H1 (cell line): ENCODE results near the gene CAMTA1. TPM values are rescaled to one million over a fixed set of nuclear protein-coding genes. Genes with fewer than 3 reads are reported as not detected.

Experiments
- BCL11A ChIP-seq, 2 experiments: IDR thresholded peaks; one replicate each; pipeline ENCODE4 v1.6.1; 2011; ENCODE audit warnings: low read depth in 2 of 2, low read length in 2 of 2, mild to moderate bottlenecking in 2 of 2
- CBX5 ChIP-seq: fragments of 300-800, 300-1000 bp; sonication (generic); IDR thresholded peaks from 2 replicates; pipeline ENCODE4 v1.7.1; 2016; ENCODE audit warnings: antibody characterized with exemption, low read length, low read depth
- CHD2 ChIP-seq: IDR thresholded peaks from 2 replicates; pipeline ENCODE4 v1.6.1; 2012; ENCODE audit warnings: low read length, improper control_type of control experiment
- EP300 ChIP-seq, 2 experiments: IDR thresholded peaks; 1 replicate in 1 of 2; 2 replicates in 1 of 2; pipeline ENCODE4 v1.6.1; 2011 to 2012; ENCODE audit warnings: low read depth in 2 of 2, low read length in 2 of 2, mild to moderate bottlenecking in 2 of 2, borderline replicate concordance in 1 of 2, inconsistent platforms in 1 of 2, moderate library complexity in 1 of 2
- JUND ChIP-seq: IDR thresholded peaks from 2 replicates; pipeline ENCODE4 v1.6.1; 2011; ENCODE audit warnings: mild to moderate bottlenecking, improper control_type of control experiment, low read length
- RXRA ChIP-seq: IDR thresholded peaks from 2 replicates; pipeline ENCODE4 v1.6.1; 2011; ENCODE audit warnings: low read depth, mild to moderate bottlenecking, low read length, moderate library complexity; ENCODE audit not compliant: insufficient read depth
- TEAD4 ChIP-seq: IDR thresholded peaks from 2 replicates; pipeline ENCODE4 v1.6.1; 2012; ENCODE audit warnings: low read depth, low read length, inconsistent platforms, mixed read lengths
- polyA plus RNA-seq, 7 experiments: library from polyadenylated mRNA; depleted of rRNA in 3 of 7; stranded (reverse) in 5 of 7; unstranded in 2 of 7; fragments of >200 nt in 5 of 7; fragments of 200-250 nt in 2 of 7; gene quantifications; 1 replicate in 5 of 7; 2 replicates in 1 of 7; 4 replicates in 1 of 7; pipeline versions ENCODE4 v1.2.1 to v1.2.3, GENCODE V29; 2011 to 2013; ENCODE audit warnings: missing spikeins in 2 of 7, mixed read lengths in 2 of 7
- total RNA-seq: library from RNA; stranded (reverse); fragmentation: NEBNext Ultra II Directional; extraction: Animal tissue kit (Norgen Biotek cat#: 25700); gene quantifications from 2 replicates; pipeline ENCODE4 v1.2.1, GENCODE V29; 2021

Gene CAMTA1
- total and polyA plus RNA-seq, 2 of the 8 experiments (the other 6 are each of a cell fraction or from before 2014, with no cell fraction given) = 65.0 to 119 TPM

DNA sequence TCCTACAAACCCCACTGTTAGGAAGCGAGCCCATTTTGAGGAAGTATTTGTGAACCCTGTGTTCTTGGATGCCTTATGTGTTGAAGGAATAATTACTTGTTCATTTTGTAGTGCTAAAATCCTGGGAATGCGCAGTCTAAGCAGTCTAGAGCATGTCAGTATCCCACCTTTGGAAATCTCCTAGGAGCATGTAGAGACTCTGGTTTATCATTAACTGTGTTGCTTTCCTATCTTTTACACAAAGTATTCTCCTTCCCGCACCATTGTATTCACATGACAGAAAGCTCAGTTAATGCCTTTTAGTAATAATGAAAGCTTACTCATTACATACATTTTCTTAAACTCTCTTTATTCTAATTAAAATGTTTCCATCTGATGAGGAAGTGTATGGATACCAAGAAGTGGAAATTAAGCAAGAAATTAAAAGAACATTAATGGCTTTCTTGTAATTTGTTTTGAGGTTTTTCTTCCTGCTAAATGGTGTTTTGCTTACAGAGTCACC lies 99.4 kb downstream of the CAMTA1 start (continued):
- TF ChIP-seq TEAD4 (no peak), EP300 (IDR thresholded peaks at IDR 0.05; ENCODE audit: borderline replicate concordance in 1 of 2, low read depth in 2 of 2, low read length in 2 of 2) (no peak), RXRA (no peak), JUND (no peak), CBX5 (no peak), BCL11A (IDR thresholded peaks at IDR 0.05; ENCODE audit: low read depth in 2 of 2, low read length in 2 of 2) (no peak), CHD2 (no peak)
- TF ChIP-seq, all 59 proteins: peak for 0
